Glutamatergic neuron (in vitro differentiated cells): ENCODE measurements around the gene APBB2. TPM values are rescaled to one million over a fixed set of nuclear protein-coding genes. Genes with fewer than 3 reads are reported as not detected.

Source experiments
- DNase-seq: peaks from one replicate; pipeline ENCODE4 v3.0.0; 2022
- H3K27ac Mint-ChIP-seq: one replicate; pipeline ENCODE4 v1.8.0; 2020; ENCODE audit warnings: mild to moderate bottlenecking, mixed read lengths, inconsistent platforms; ENCODE audit not compliant: unreplicated experiment
- H3K27me3 Mint-ChIP-seq: one replicate; pipeline ENCODE4 v1.8.0; 2020; ENCODE audit warnings: mild to moderate bottlenecking, moderate library complexity, mixed read lengths, inconsistent platforms; ENCODE audit not compliant: unreplicated experiment
- H3K36me3 Mint-ChIP-seq: one replicate; pipeline ENCODE4 v1.8.0; 2020; ENCODE audit warnings: mild to moderate bottlenecking, mixed read lengths, inconsistent platforms; ENCODE audit not compliant: unreplicated experiment
- H3K4me1 Mint-ChIP-seq: one replicate; pipeline ENCODE4 v1.8.0; 2020; ENCODE audit warnings: mild to moderate bottlenecking, low read depth, mixed read lengths, inconsistent platforms; ENCODE audit not compliant: unreplicated experiment
- H3K4me3 Mint-ChIP-seq: one replicate; pipeline ENCODE4 v1.8.0; 2020; ENCODE audit warnings: mild to moderate bottlenecking, mixed read lengths, inconsistent platforms; ENCODE audit not compliant: unreplicated experiment
- H3K9me3 Mint-ChIP-seq: one replicate; pipeline ENCODE4 v1.8.0; 2020; ENCODE audit warnings: mild to moderate bottlenecking, moderate library complexity, mixed read lengths, inconsistent platforms; ENCODE audit not compliant: unreplicated experiment
- CTCF ChIP-seq: fragments of 200-600 bp; sonication (generic); IDR thresholded peaks from one replicate; pipeline ENCODE4 v1.5.0; 2021; ENCODE audit not compliant: partially characterized antibody, unreplicated experiment
- total RNA-seq: library from RNA; stranded (reverse); fragmentation: NEBNext Ultra II Directional; extraction: Animal tissue kit (Norgen Biotek cat#: 25700); gene quantifications from one replicate; pipeline ENCODE4 v1.2.1, GENCODE V29; 2021; ENCODE audit not compliant: unreplicated experiment

The APBB2 gene
- total RNA-seq, 1 donor from 2014 or later, result 117 TPM

DNA sequence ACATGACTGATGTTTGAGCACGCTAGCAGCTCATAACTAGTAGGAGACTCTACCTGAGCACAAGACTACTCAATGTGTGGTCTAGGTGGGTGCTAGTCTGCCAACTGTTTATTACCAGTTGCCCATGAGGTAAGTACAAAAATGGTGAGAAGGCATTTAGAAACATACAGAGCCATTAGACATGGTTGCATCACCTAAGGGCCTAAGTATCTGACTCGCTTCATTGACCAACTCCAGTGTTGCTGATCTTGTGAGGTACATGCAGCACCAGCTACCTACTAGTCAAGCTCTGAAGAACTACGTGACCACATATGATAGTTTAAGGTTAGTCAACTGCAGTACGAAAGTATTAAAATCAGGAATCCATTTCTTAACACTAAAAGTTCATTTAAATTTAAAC is 39.9 kb downstream of the APBB2 start:
- peaks cover 32% of the 10 kb centered on the region for H3K4me1 Mint-ChIP-seq
- no peak overlapping the region for H3K4me3 Mint-ChIP-seq

GRCh38 chr4:41172786-41173185 is 41.6 kb downstream of the APBB2 start:
- H3K4me1 Mint-ChIP-seq, result peaks cover 24% of the 10 kb centered on the region
- H3K27ac Mint-ChIP-seq, result no peak overlapping the region

More for the DNA sequence above, 39.9 kb downstream of the APBB2 start:
- no peak for DNase-seq
- Mint-ChIP-seq H3K27me3 (no peaks in the 10 kb centered on the region), H3K27ac (no peak overlapping the region), H3K9me3 (no peaks in the 10 kb centered on the region), H3K36me3 (no peaks in the 10 kb centered on the region)
- TF ChIP-seq CTCF, result no peak

GRCh38 chr4:41169256-41169800 is 45.0 kb downstream of the APBB2 start:
- Mint-ChIP-seq H3K4me1 (peaks cover 6% of the 10 kb centered on the region), H3K36me3 (peaks cover 5% of the 10 kb centered on the region), H3K27me3 (no peaks in the 10 kb centered on the region), H3K9me3 (peaks cover 4% of the 10 kb centered on the region), H3K27ac (no peak overlapping the region), H3K4me3 (no peak overlapping the region)
- no peak for DNase-seq
- TF ChIP-seq CTCF, result no peak

More at GRCh38 chr4:41172786-41173185, 41.6 kb downstream of the APBB2 start:
- H3K9me3 Mint-ChIP-seq, result no peaks in the 10 kb centered on the region
- H3K36me3 Mint-ChIP-seq, result no peaks in the 10 kb centered on the region
- TF ChIP-seq CTCF, result no peak
- H3K4me3 Mint-ChIP-seq, result no peak overlapping the region
- H3K27me3 Mint-ChIP-seq, result no peaks in the 10 kb centered on the region
- DNase-seq, result no peak

- TF ChIP-seq CTCF, result no peak
- peaks cover 5% of the 10 kb centered on the region for H3K36me3 Mint-ChIP-seq
- DNase-seq, result no peak
- H3K9me3 Mint-ChIP-seq, result peaks cover 4% of the 10 kb centered on the region
- no peaks in the 10 kb centered on the region for H3K27me3 Mint-ChIP-seq
- H3K4me3 Mint-ChIP-seq, result no peak overlapping the region
- H3K27ac Mint-ChIP-seq, result no peak overlapping the region
- H3K4me1 Mint-ChIP-seq, result peaks cover 6% of the 10 kb centered on the region
Measured at GRCh38 chr4:41167191-41167590, 47.2 kb downstream of the APBB2 start.

DNA sequence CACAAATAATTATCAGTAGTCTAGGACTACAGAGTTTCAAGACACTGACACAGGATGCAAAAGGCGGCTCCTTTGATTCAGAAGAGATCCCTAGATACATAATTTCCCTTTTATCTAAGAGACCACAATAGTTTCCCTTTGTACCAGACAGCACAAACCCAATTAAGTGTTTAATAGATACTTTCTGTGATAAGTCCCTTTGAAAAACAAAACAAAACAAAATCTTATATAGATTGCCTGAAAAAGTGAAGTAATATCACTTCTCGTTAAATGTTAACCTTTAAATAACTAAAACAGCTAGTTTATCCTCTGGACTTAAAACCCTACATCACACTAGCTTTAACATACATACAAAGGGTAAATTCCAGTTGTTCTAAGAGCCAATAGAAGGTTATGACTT is 49.9 kb downstream of the APBB2 start:
- no peak for TF ChIP-seq CTCF
- no peaks in the 10 kb centered on the region for H3K4me1 Mint-ChIP-seq
- H3K36me3 Mint-ChIP-seq, result peaks cover 5% of the 10 kb centered on the region
- no peak overlapping the region for H3K27ac Mint-ChIP-seq
- no peak overlapping the region for H3K4me3 Mint-ChIP-seq
- no peak for DNase-seq
- H3K27me3 Mint-ChIP-seq, result no peaks in the 10 kb centered on the region
- H3K9me3 Mint-ChIP-seq, result peaks cover 4% of the 10 kb centered on the region
